DOHH2 (cell line): ENCODE results near the gene NIPAL3.
"Not testable (repeated sequence)": the region's sequence is repeated elsewhere in the genome, so short reads cannot be mapped to it uniquely, and the experiment has no call there.

ENCODE experiments used
- H3F3A ChIP-seq: fragments of 200-600 bp; sonication (generic), shearing (Covaris generic); 2 replicates; pipeline ENCODE4 v1.6.0; 2016; ENCODE audit warnings: antibody characterized with exemption, mild to moderate bottlenecking; ENCODE audit not compliant: control insufficient read depth, insufficient read depth
- H3K27ac ChIP-seq: fragments of 200-600 bp; sonication (generic); 2 replicates; pipeline ENCODE4 v1.5.1; 2014; ENCODE audit warnings: low read depth, mild to moderate bottlenecking, low read length, moderate library complexity
- H3K27me3 ChIP-seq: fragments of 200-600 bp; sonication (generic); 2 replicates; pipeline ENCODE4 v1.6.1; 2014; ENCODE audit warnings: mild to moderate bottlenecking, low read length, mixed read lengths; ENCODE audit not compliant: control insufficient read depth
- H3K36me3 ChIP-seq: fragments of 200-600 bp; sonication (generic); 2 replicates; pipeline ENCODE4 v1.6.1; 2014; ENCODE audit warnings: mild to moderate bottlenecking, low read length, moderate library complexity, mixed read lengths; ENCODE audit not compliant: control insufficient read depth
- H3K4me1 ChIP-seq: fragments of 200-600 bp; sonication (generic); 2 replicates; pipeline ENCODE4 v1.6.1; 2014; ENCODE audit warnings: mild to moderate bottlenecking, low read length, mixed read lengths; ENCODE audit not compliant: control insufficient read depth
- H3K4me2 ChIP-seq: fragments of 200-600 bp; sonication (generic); 2 replicates; pipeline ENCODE4 v1.6.0; 2014; ENCODE audit warnings: mild to moderate bottlenecking, low read length, moderate library complexity
- H3K4me3 ChIP-seq: fragments of 200-600 bp; sonication (generic); 2 replicates; pipeline ENCODE4 v1.5.1; 2014; ENCODE audit warnings: mild to moderate bottlenecking, low read length, mixed read lengths
- H3K79me2 ChIP-seq: fragments of 200-600 bp; sonication (generic); 2 replicates; pipeline ENCODE4 v1.6.1; 2014; ENCODE audit warnings: mild to moderate bottlenecking, low read length, mixed read lengths; ENCODE audit not compliant: control insufficient read depth
- H3K9me2 ChIP-seq: fragments of 200-600 bp; sonication (generic); replicated peaks from 2 replicates; pipeline ENCODE4 v1.6.1; 2014; ENCODE audit warnings: mild to moderate bottlenecking, low read length, mixed read lengths; ENCODE audit not compliant: control insufficient read depth
- H3K9me3 ChIP-seq: fragments of 200-600 bp; sonication (generic); 2 replicates; pipeline ENCODE4 v1.6.1; 2014; ENCODE audit warnings: antibody characterized with exemption, low read length, mixed read lengths; ENCODE audit not compliant: control insufficient read depth, insufficient read depth
- H4K20me1 ChIP-seq: fragments of 200-600 bp; sonication (generic); 2 replicates; pipeline ENCODE4 v1.6.0; 2014; ENCODE audit warnings: low read depth, mild to moderate bottlenecking, antibody characterized with exemption, low read length, moderate library complexity; ENCODE audit not compliant: control insufficient read depth, insufficient read depth
- CTCF ChIP-seq: fragments of 200-600 bp; sonication (generic); IDR thresholded peaks from one replicate; pipeline ENCODE4 v1.5.1; 2014; ENCODE audit warnings: antibody characterized with exemption, mild to moderate bottlenecking, low read depth, low read length; ENCODE audit not compliant: poor library complexity, severe bottlenecking
- EZH2phosphoT487 ChIP-seq: fragments of 200-600 bp; sonication (generic); IDR thresholded peaks from 2 replicates; pipeline ENCODE4 v1.6.1; 2017; ENCODE audit warnings: borderline replicate concordance, mild to moderate bottlenecking, antibody characterized with exemption, low read length, moderate library complexity, mixed read lengths

Gene NIPAL3

GRCh38 chr1:24513706-24514105 is 98.1 kb downstream of the NIPAL3 start:
- Histone ChIP-seq H3K4me2 (no peak overlapping the region), H3K4me3 (no peak overlapping the region), H3K4me1 (no peaks in the 10 kb centered on the region), H3K9me3 (no peaks in the 10 kb centered on the region), H4K20me1 (no peaks in the 10 kb centered on the region), H3K27ac (no peak overlapping the region), H3K27me3 (no peaks in the 10 kb centered on the region), H3K79me2 (no peaks in the 10 kb centered on the region), H3F3A (0 out of 2 replicates have a peak, but pooled peaks cover 6% of the 10 kb centered on the region), H3K36me3 (no peaks in the 10 kb centered on the region), H3K9me2 (no peaks in the 10 kb centered on the region)
- TF ChIP-seq EZH2phosphoT487 (no peak), CTCF (no peak)

GRCh38 chr1:24514946-24515345 is 99.3 kb downstream of the NIPAL3 start:
- no peak overlapping the region for H3K27ac ChIP-seq
- H3K4me1 ChIP-seq: no peaks in the 10 kb centered on the region
- no peaks in the 10 kb centered on the region for H3K79me2 ChIP-seq
- no peak overlapping the region for H3K4me2 ChIP-seq
- H3K4me3 ChIP-seq: no peak overlapping the region
- no peaks in the 10 kb centered on the region for H4K20me1 ChIP-seq
- H3K36me3 ChIP-seq: no peaks in the 10 kb centered on the region
- H3K9me3 ChIP-seq: no peaks in the 10 kb centered on the region
- H3F3A ChIP-seq: 0 out of 2 replicates have a peak, but pooled peaks cover 6% of the 10 kb centered on the region
- H3K27me3 ChIP-seq: no peaks in the 10 kb centered on the region
- H3K9me2 ChIP-seq: no peaks in the 10 kb centered on the region
- TF ChIP-seq EZH2phosphoT487 (no peak), CTCF (no peak)

- not testable (repeated sequence) for H3K27me3 ChIP-seq, H3K9me3 ChIP-seq, H3K4me2 ChIP-seq, H3K9me2 ChIP-seq, H3K36me3 ChIP-seq, H3K4me3 ChIP-seq, H4K20me1 ChIP-seq, H3F3A ChIP-seq, H3K27ac ChIP-seq, H3K4me1 ChIP-seq, H3K79me2 ChIP-seq
These were observed 100.1 kb downstream of the NIPAL3 start for GRCh38 chr1:24515671-24516209.

GRCh38 chr1:24516506-24516905 is 100.9 kb downstream of the NIPAL3 start:
- Histone ChIP-seq H3K4me1 (peaks cover 6% of the 10 kb centered on the region), H3F3A (peaks cover 9% of the 10 kb centered on the region; the same call in 1 of the 2 replicates), H3K4me3 (no peak overlapping the region), H4K20me1 (no peaks in the 10 kb centered on the region), H3K9me3 (no peaks in the 10 kb centered on the region; the same call in 1 of the 2 replicates), H3K4me2 (no peak overlapping the region), H3K79me2 (no peaks in the 10 kb centered on the region), H3K27ac (no peak overlapping the region), H3K9me2 (no peaks in the 10 kb centered on the region), H3K27me3 (no peaks in the 10 kb centered on the region), H3K36me3 (peaks cover 5% of the 10 kb centered on the region; the same call in 1 of the 2 replicates)
- TF ChIP-seq CTCF: no peak
- no peak for TF ChIP-seq EZH2phosphoT487
